Activated naive CD4-positive, alpha-beta T cell treated with anti-CD3 and anti-CD28 coated beads, Interleukin-2, amount 10 ng/mL, durations not matched to agents 7 days and 5 days (primary cell): ENCODE results near the gene LRIG1.

Experiments used
- CTCF ChIA-PET: fragments of 350-600 bp; sonication (Branson Sonifier 250); formaldehyde crosslinking; loops from one replicate; lab custom pipeline; 2021; ENCODE audit warnings: antibody characterized with exemption; lab: Charles Lee
- DNase-seq: peaks from one replicate; pipeline ENCODE4 v3.0.0-alpha.2; 2020
- H3K27ac Mint-ChIP-seq: one replicate; pipeline ENCODE4 v1.8.0; 2021; ENCODE audit warnings: mild to moderate bottlenecking, moderate library complexity, mixed read lengths
- H3K27me3 Mint-ChIP-seq: one replicate; pipeline ENCODE4 v1.8.0; 2021; ENCODE audit warnings: mild to moderate bottlenecking, mixed read lengths
- H3K36me3 Mint-ChIP-seq: one replicate; pipeline ENCODE4 v1.8.0; 2021; ENCODE audit warnings: mixed read lengths
- H3K4me1 Mint-ChIP-seq: one replicate; pipeline ENCODE4 v1.8.0; 2021; ENCODE audit warnings: mixed read lengths
- H3K4me3 Mint-ChIP-seq: one replicate; pipeline ENCODE4 v1.8.0; 2021; ENCODE audit warnings: mild to moderate bottlenecking, moderate library complexity, mixed read lengths
- H3K9me3 Mint-ChIP-seq: one replicate; pipeline ENCODE4 v1.8.0; 2021; ENCODE audit warnings: mixed read lengths

LRIG1 gene

GRCh38 chr3:66500576-66501482 is at the start of gene LRIG1:
TSS of gene LRIG1 (minus strand) at chr3:66501022. CDS start at chr3:66500407, 615 bp downstream.
- peak; percentile 99 for DNase-seq
- peaks cover 44% of the 10 kb centered on the region for H3K27me3 Mint-ChIP-seq
- H3K36me3 Mint-ChIP-seq, result peaks cover 2% of the 10 kb centered on the region
- peak within 1 kb of the TSS; percentile 84 for H3K27ac Mint-ChIP-seq
- peak within 1 kb of the TSS; percentile 87 for H3K4me3 Mint-ChIP-seq
- no peaks in the 10 kb centered on the region for H3K9me3 Mint-ChIP-seq
- CTCF ChIA-PET, result interaction anchor here (1.0 kb wide), 1 partner anchor 10 kb away, joined by 3 read pairs; no protein-coding TSS in a partner anchor
- peaks cover 61% of the 10 kb centered on the region for H3K4me1 Mint-ChIP-seq

GRCh38 chr3:66544619-66545429 is 44.0 kb upstream of the LRIG1 start:
- Mint-ChIP-seq H3K27ac (no peak overlapping the region), H3K9me3 (no peaks in the 10 kb centered on the region), H3K4me3 (no peak overlapping the region)

GRCh38 chr3:66542153-66542552 is 41.3 kb upstream of the LRIG1 start:
- DNase-seq, result no peak

More at GRCh38 chr3:66544619-66545429, 44.0 kb upstream of the LRIG1 start:
- Mint-ChIP-seq H3K27me3 (peaks cover 3% of the 10 kb centered on the region), H3K4me1 (no peaks in the 10 kb centered on the region), H3K36me3 (no peaks in the 10 kb centered on the region)
- DNase-seq, result no peak
- CTCF ChIA-PET, result no interaction called here

GRCh38 chr3:66539466-66539989 is 38.7 kb upstream of the LRIG1 start:
- H3K4me3 Mint-ChIP-seq, result no peak overlapping the region
- CTCF ChIA-PET, result no interaction called here
- no peaks in the 10 kb centered on the region for H3K9me3 Mint-ChIP-seq
- H3K27ac Mint-ChIP-seq, result no peak overlapping the region
- peaks cover 12% of the 10 kb centered on the region for H3K27me3 Mint-ChIP-seq
- DNase-seq, result no peak
- no peaks in the 10 kb centered on the region for H3K4me1 Mint-ChIP-seq
- no peaks in the 10 kb centered on the region for H3K36me3 Mint-ChIP-seq

More at GRCh38 chr3:66542153-66542552, 41.3 kb upstream of the LRIG1 start:
- no peaks in the 10 kb centered on the region for H3K36me3 Mint-ChIP-seq
- CTCF ChIA-PET, result no interaction called here
- peaks cover 12% of the 10 kb centered on the region for H3K27me3 Mint-ChIP-seq
- no peak overlapping the region for H3K4me3 Mint-ChIP-seq
- H3K27ac Mint-ChIP-seq, result no peak overlapping the region
- H3K9me3 Mint-ChIP-seq, result no peaks in the 10 kb centered on the region
- H3K4me1 Mint-ChIP-seq, result no peaks in the 10 kb centered on the region

- no peak for DNase-seq
- Mint-ChIP-seq H3K27me3 (peaks cover 12% of the 10 kb centered on the region), H3K9me3 (no peaks in the 10 kb centered on the region), H3K27ac (no peak overlapping the region), H3K36me3 (no peaks in the 10 kb centered on the region), H3K4me1 (no peaks in the 10 kb centered on the region), H3K4me3 (no peak overlapping the region)
- CTCF ChIA-PET, result no interaction called here
Observed at GRCh38 chr3:66538390-66538789, 37.6 kb upstream of the LRIG1 start.

- no peaks in the 10 kb centered on the region for H3K36me3 Mint-ChIP-seq
- peaks cover 12% of the 10 kb centered on the region for H3K27me3 Mint-ChIP-seq
- H3K27ac Mint-ChIP-seq, result no peak overlapping the region
- CTCF ChIA-PET, result interaction anchor here (0.7 kb wide), 1 partner anchor 130 kb away, joined by 3 read pairs; no protein-coding TSS in a partner anchor
- H3K9me3 Mint-ChIP-seq, result no peaks in the 10 kb centered on the region
- no peak for DNase-seq
- H3K4me3 Mint-ChIP-seq, result no peak overlapping the region
- no peaks in the 10 kb centered on the region for H3K4me1 Mint-ChIP-seq
Observed at GRCh38 chr3:66537735-66538134, 36.9 kb upstream of the LRIG1 start.

- H3K27ac Mint-ChIP-seq, result no peak overlapping the region
Observed at GRCh38 chr3:66536791-66537190, 36.0 kb upstream of the LRIG1 start.

GRCh38 chr3:66534304-66534845 is 33.6 kb upstream of the LRIG1 start:
- Mint-ChIP-seq H3K4me3 (no peak overlapping the region), H3K27ac (no peak overlapping the region), H3K9me3 (no peaks in the 10 kb centered on the region), H3K4me1 (no peaks in the 10 kb centered on the region), H3K27me3 (peaks cover 5% of the 10 kb centered on the region), H3K36me3 (no peaks in the 10 kb centered on the region)
- CTCF ChIA-PET, result no interaction called here
- no peak for DNase-seq

More at GRCh38 chr3:66536791-66537190, 36.0 kb upstream of the LRIG1 start:
- Mint-ChIP-seq H3K36me3 (no peaks in the 10 kb centered on the region), H3K4me1 (no peaks in the 10 kb centered on the region), H3K27me3 (peaks cover 12% of the 10 kb centered on the region), H3K4me3 (no peak overlapping the region), H3K9me3 (no peaks in the 10 kb centered on the region)
- CTCF ChIA-PET, result no interaction called here
- no peak for DNase-seq

GRCh38 chr3:66532613-66533012 is 31.8 kb upstream of the LRIG1 start:
- no peak for DNase-seq
- CTCF ChIA-PET, result no interaction called here
- no peaks in the 10 kb centered on the region for H3K4me1 Mint-ChIP-seq
- H3K9me3 Mint-ChIP-seq, result no peaks in the 10 kb centered on the region
- peaks cover under 1% of the 10 kb centered on the region for H3K27me3 Mint-ChIP-seq
- no peaks in the 10 kb centered on the region for H3K36me3 Mint-ChIP-seq
- H3K4me3 Mint-ChIP-seq, result no peak overlapping the region
- no peak overlapping the region for H3K27ac Mint-ChIP-seq

- Mint-ChIP-seq H3K27ac (no peak overlapping the region), H3K9me3 (no peaks in the 10 kb centered on the region), H3K4me3 (no peak overlapping the region), H3K36me3 (no peaks in the 10 kb centered on the region), H3K27me3 (no peaks in the 10 kb centered on the region), H3K4me1 (no peaks in the 10 kb centered on the region)
- CTCF ChIA-PET, result no interaction called here
- DNase-seq, result no peak
Observed at GRCh38 chr3:66532160-66532587, 31.4 kb upstream of the LRIG1 start.

- Mint-ChIP-seq H3K4me1 (no peaks in the 10 kb centered on the region), H3K27ac (no peak overlapping the region), H3K4me3 (no peak overlapping the region), H3K9me3 (no peaks in the 10 kb centered on the region), H3K36me3 (no peaks in the 10 kb centered on the region), H3K27me3 (no peaks in the 10 kb centered on the region)
- no peak for DNase-seq
- CTCF ChIA-PET, result no interaction called here
Observed at GRCh38 chr3:66531256-66531655, 30.4 kb upstream of the LRIG1 start.

- H3K4me1 Mint-ChIP-seq, result peaks cover 5% of the 10 kb centered on the region
- no peaks in the 10 kb centered on the region for H3K36me3 Mint-ChIP-seq
- no peak for DNase-seq
- no peaks in the 10 kb centered on the region for H3K9me3 Mint-ChIP-seq
- H3K4me3 Mint-ChIP-seq, result no peak overlapping the region
- CTCF ChIA-PET, result no interaction called here
- no peak overlapping the region for H3K27ac Mint-ChIP-seq
- H3K27me3 Mint-ChIP-seq, result peaks cover 20% of the 10 kb centered on the region
Observed at GRCh38 chr3:66527246-66527645, 26.4 kb upstream of the LRIG1 start.

- CTCF ChIA-PET, result no interaction called here
Observed at GRCh38 chr3:66525771-66526170, 24.9 kb upstream of the LRIG1 start.

GRCh38 chr3:66520724-66521123 is 19.9 kb upstream of the LRIG1 start:
- DNase-seq, result no peak
- Mint-ChIP-seq H3K27me3 (peaks cover 33% of the 10 kb centered on the region), H3K4me3 (no peak overlapping the region), H3K9me3 (no peaks in the 10 kb centered on the region), H3K27ac (no peak overlapping the region), H3K4me1 (peaks cover 5% of the 10 kb centered on the region), H3K36me3 (no peaks in the 10 kb centered on the region)
- CTCF ChIA-PET, result no interaction called here

More at GRCh38 chr3:66525771-66526170, 24.9 kb upstream of the LRIG1 start:
- Mint-ChIP-seq H3K27me3 (peaks cover 20% of the 10 kb centered on the region), H3K9me3 (no peaks in the 10 kb centered on the region), H3K27ac (no peak overlapping the region), H3K36me3 (no peaks in the 10 kb centered on the region), H3K4me1 (peaks cover 5% of the 10 kb centered on the region), H3K4me3 (no peak overlapping the region)
- DNase-seq, result no peak
